HG03045 (cell line): ENCODE results near the gene UGGT2.
"Not testable (repeated sequence)": the region's sequence is repeated elsewhere in the genome, so short reads cannot be mapped to it uniquely, and the experiment has no call there.

Experiments
- ATAC-seq: cut with Tn5 transposase; IDR thresholded peaks from one replicate; pipeline ENCODE4 v1.9.1; 2021; ENCODE audit warnings: mild to moderate bottlenecking, moderate library complexity; ENCODE audit not compliant: unreplicated experiment

Gene UGGT2

DNA sequence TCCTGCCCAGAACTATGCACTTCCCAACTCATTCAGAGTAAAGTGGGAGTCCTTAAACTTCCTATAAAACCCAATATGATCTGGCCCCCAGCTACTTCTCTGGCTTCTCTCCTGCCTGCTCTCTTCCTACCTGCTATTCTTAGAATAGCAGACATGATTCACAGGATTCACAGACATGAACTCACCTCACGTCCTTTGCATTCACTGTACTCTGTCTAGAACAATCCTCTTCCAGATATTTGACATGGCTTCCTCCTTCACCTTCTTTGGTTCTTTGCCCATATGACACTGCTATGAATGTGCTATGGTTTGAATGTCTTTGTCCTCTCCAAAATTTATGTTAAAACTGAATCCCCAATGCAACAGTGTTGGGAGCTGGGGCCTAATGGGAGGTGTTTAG is 154.9 kb downstream of the UGGT2 start:
- ATAC-seq, result no peak

DNA sequence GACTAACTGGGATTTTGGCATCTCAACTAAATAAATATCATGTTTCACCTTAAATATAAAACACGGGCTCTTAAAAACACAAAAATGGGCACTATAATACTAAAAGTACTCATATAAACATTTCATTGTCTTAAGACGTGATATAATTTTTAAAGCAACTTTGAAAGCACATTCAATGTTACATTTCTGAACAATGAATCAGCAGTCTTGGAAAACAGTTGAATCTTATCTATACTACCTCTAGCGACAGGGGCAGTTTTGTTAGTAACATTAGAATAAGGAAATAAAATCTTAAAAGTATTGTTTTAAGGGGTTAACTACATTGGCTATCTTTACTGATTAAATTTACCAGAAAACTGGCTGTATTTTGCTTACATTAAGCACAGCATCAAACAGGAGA is 156.9 kb downstream of the UGGT2 start:
- no peak for ATAC-seq

DNA sequence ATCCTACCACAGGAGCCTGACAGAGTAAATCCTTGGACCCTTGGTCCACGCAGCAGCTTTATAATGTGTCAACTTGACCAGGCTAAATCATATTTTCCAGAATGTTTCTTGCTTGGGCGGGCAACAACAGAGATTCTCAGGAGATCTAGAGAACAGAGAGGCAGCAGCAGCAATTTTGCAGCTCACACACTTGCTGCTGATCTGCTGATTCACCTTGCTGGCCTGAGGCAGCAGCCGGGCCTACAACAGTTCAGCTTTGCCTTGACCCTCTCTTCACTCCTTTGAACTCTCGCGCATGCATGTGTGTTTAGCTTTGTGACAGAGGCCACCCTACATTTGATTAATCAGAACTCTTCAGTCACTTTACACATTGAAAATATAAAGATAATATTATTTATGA is 159.3 kb downstream of the UGGT2 start:
- ATAC-seq, result no peak

DNA sequence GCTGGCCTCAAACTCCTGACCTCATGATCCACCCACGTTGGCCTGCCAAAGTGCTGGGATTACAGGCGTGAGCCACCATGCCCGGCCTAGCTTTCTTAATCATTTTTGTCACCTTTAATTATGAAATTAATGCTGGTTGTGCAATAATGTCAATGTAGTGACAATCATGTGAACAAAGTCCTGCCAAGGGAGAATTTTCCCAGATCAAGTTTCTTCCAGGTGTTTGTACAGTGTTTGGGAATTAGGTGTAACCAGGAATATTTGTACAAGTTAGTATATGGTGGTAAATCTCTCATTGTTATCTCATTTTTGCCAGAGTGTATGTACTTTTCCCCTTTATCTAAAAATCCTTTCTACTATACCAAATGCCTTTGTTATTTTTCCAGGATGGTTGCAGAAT is 171.1 kb downstream of the UGGT2 start:
- ATAC-seq, result no peak

DNA sequence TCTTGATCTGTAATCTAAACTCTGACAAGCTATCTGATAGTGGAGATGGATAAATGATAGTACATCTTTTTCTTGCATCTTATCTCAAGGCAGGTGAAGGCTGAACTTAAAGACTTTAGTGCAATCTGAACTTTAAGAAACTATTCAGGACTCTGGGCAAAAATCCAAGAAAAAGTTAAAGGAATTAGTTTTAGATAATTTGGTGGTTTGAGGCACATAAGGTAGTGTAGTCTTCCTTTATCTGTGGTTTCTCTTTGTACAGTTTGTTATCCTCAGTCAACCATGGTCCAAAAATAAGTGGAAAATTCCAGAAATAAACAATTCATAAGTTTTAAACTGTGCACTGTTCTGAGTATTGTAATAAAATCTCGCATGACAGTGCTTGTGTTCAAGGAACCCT is 172.9 kb downstream of the UGGT2 start:
- ATAC-seq, result no peak

DNA sequence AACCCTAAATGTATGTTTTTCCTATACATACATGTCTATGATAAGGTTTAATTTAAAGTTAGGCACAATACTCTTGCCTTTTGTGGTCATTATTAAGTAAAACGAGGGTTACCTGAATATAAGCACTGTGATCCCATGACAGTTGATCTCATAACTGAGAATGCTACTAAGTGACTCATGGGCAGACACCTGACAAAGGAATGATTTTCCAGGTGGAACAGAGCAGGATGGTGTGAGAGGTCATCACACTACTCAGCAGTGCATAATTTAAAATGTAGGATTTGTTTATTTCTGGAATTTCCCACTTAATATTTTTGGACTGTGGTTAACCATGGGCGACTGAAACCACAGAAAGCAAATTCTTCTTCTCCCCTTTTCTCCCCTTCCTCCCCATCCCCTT is 178.9 kb downstream of the UGGT2 start:
- no peak for ATAC-seq

DNA sequence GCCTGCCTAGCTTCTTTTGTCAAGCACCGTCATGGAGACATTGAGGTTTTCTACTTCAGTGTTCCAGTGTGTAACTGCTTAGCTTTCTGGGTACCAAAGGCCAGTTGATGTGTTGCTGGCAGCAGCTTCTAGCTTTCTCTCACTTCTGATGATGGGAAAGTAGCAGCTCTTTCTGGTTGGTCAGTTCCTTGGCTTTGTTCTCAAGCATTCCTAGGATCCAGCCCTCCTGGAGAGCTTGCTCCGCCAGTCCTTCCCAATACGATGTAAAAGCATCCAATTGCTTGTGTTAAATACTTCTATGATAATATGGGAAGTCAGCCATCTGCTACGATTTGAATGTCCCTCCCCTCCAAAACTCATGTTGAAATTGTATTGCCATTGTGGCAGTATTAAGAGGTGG is 182.8 kb downstream of the UGGT2 start:
- no peak for ATAC-seq

DNA sequence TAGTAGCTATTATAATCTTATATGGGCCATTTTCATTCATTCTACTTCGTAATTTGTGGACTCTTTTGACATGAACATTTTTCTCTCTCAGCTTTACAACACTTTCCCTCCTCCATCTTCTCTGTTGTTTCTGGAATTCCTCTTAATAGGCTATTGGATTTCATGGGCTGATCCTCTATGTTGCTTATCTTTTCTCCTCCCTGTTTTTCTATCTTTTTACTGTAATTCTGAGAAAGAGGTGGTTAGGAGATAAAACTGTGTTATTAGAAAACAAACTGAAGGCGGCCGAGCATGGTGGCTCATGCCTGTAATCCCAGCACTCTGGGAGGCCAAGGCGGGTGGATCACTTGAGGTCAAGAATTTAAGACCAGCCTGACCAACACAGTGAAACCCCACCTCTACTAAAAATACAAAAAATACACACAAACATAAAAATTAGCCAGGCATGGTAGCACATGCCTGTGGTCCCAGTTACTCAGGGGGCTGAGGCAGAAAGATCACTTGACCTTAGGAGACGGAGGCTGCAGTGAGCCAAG is 188.1 kb downstream of the UGGT2 start:
- no peak for ATAC-seq

DNA sequence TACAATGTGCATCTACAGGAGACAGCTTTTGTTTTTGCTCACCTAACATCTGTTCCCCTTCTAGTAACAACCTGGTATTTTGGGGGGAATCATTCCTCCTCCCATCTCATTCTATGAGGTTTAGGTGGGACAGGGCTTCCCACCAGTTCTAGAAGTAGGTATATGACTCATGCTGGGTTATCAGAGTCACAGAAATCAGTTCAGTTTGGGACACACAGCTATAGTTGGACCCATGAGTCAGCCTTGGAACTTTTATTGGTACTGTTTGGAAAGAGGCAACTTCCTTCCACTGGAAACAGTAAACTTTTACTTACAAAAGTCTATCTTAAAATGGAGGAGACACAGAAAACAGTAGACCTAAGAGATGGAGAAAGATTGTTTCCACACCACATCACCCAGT is 190.8 kb downstream of the UGGT2 start:
- no peak for ATAC-seq

DNA sequence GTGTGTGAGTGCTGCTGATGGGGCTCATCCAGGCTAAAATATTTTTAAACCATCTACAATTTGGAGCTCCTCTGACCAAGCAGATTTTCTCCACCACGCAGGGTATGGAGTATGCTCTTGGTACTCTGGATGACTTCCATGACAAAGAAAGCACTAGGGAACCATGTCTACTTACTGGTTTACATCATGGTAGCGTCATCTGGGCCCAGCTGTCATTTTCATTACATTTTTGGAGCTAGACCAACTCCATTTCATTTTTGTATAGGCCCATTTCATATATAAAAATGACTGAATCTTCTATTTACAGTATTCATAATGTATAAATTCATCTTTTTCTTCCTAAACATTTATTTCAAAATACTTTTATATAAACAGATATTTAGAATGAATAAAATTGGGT is 191.9 kb downstream of the UGGT2 start:
- ATAC-seq, result no peak

DNA sequence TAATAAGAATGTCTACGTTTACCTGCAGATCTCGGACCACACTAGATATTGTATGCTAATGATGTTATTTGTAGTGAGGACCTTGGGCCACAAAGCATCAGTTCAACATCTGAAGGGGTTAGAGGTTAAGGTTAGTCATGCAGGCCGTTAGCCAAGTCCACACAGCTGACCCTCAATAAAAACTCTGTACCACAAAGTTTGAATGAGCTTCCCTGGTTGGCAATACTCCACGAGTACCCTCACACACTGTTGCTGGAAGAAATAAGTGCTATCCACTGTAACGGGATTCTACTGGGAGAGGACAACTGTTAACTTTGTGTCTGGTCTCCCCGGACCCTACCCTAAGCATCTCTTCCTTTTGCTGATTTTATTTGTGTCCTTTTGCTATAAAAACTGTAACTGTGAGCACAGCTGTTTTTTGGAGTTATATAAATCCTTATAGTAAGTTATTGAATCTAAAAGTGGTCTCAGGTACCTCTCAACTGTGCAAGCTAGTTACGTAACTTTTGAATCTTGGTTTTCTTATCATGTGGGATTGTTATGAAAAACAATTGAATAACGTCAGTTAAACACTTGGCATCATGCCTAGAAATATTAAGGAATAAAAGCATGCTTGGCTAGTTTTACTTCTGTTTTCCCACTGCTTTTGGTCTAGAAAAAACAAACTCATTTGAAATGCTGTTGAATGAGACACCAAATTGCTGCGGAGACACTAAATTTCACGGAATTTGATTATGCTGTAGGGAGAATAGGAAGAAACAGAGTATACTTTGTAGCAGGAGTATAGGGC is 194.7 kb downstream of the UGGT2 start:
- ATAC-seq, result no peak

DNA sequence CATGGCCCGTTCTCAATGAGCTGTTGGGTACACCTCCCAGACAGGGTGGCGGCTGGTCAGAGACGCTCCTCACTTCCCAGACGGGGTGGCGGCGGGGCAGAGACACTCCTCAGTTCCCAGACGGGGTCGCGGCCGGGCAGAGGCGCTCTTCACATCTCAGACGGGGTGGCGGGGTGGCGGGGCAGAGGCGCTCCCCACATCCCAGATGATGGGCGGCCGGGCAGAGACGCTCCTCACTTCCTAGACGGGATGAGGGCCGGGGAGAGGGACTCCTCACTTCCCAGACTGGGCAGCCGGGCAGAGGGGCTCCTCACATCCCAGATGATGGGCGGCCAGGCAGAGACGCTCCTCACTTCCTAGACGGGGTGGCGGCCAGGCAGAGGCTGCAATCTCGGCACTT is 207.5 kb downstream of the UGGT2 start:
- not testable (repeated sequence) for ATAC-seq

DNA sequence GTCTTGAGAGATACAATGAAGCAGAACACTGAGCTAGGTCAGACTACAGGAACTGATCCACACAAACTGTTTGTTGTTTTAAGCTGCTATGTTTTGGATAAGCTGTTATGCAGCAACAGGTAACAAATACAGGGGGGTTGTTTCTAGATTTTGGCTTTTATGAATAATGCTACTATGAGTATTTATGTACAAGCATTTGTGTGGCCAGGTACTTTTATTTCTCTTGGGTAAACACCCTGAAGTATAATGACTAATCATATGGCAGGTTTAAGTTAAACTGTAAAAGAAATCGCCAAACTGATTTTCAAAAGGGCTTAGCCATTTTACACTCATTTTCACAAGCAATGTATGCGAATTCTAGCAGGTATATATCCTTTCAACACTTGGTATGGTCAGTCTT is 210.3 kb downstream of the UGGT2 start:
- no peak for ATAC-seq

DNA sequence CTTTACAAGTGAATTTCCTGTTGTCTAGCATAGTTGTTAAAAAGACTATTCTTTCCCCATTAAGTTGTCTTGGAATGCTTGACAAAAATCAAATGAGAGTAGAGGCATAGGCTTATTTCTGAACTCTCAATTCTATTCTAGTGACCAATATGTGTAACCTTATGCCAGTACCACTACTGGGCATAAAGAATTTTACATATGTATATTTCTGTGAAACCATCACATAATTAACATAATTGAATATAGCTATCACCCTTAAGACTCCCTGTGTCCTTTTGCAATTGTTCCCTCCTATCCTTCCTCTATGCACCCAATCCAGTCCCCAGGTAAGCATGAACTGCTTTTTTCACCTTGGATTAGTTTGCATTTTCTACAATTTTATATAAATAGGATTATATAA is 211.3 kb downstream of the UGGT2 start:
- ATAC-seq, result no peak

DNA sequence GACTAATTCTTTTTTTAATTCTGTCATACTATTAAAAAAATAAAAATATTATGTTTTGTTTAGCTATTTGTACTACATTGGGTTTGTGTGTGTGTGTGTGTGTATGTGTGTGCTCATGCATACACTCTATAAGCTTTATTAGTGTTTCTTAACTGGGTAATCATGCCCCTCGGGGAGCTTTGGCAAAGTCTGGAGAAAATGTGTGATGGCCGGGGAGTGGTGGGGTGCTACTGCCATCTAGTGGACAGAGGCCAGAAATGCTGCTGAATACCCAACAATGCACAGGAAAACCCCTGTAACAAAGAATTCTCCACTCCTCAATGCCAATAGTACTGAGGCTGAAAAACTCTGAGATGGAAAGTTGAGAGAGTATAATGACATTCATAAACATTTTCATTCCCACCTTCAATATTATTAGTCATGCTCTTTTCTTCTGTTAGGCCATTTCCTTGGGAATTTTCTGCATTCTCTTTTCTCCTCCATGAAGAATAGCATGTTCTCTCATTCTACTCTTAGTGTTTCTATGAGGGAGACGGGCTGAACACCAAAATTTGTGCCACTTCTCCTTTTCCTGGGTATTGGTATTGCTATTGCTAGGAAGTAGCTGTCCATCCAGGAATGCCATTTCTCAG is 219.0 kb downstream of the UGGT2 start:
- peak; percentile 69 for ATAC-seq

DNA sequence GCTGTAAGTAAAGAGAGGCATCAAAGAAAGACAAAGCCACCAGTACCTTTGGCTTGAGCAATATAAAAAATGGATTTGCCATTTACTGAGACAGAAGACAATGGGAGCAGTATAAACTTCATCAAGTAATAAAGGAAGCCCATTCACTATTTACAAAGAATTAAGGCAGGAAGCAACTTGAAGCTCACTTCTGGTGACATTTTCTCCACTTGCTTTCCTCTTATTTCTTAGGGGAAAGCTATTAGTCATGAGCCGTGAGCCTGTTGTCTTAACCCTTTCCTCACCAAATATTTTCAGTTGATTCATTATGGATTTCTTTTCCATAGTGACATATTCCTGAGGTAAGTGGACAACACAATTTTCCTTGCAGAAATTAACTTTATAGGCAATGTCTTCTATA is 219.5 kb downstream of the UGGT2 start:
- no peak for ATAC-seq

DNA sequence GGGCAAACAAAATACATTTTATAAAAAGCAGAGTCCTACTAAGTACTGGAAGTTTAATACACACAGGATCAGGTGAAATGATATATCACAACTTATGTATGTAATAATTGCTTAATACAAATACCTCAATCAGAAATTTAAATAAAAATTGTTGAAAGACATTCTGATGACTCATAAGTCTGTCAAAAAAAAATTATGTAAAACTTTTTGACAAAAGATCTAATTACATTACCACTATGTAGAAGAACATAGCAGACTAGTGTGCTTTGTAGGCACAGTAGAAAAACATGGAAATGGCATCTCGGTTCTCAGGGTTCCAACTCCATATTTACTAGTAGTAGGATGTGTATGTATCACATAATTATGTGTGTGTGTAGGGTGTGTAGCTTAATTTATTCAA is 220.1 kb downstream of the UGGT2 start:
- ATAC-seq, result no peak

DNA sequence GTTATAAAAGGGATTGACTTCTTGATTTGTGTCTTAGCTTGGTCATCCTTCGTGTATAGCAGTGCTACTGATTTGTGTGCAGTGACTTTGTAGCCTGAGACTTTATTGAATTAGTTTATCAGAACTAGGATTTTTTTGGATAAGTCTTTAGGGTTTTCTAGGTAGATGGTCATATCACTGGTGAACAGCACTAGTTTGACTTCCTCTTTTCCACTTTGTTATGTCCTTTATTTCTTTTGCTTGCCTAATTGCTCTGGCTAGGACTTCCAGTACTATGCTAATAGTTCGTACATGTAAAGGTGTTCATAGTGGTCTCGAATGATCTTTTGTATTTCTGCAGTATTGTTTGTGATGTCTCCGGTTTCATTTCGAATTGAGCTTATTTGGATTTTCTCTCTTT is 230.9 kb downstream of the UGGT2 start:
- ATAC-seq, result no peak

DNA sequence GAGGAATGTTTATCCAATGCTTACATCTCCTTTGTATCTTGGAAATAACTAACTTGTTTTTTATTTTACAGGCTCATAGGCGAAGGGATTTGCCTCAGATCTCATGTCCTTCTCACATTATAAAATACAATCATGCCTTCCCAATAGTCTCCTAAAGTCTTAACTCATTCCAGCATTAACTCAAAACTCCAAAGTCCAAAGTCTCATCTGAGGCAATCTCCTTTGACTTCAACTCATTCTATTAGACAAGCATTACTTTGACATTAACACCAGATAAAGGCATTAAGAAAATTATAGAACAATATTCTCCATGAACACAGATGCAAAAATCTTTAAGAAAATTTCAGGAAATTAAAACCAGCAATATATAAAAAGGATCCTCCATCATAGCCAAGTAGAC is 238.7 kb downstream of the UGGT2 start:
- ATAC-seq, result no peak

DNA sequence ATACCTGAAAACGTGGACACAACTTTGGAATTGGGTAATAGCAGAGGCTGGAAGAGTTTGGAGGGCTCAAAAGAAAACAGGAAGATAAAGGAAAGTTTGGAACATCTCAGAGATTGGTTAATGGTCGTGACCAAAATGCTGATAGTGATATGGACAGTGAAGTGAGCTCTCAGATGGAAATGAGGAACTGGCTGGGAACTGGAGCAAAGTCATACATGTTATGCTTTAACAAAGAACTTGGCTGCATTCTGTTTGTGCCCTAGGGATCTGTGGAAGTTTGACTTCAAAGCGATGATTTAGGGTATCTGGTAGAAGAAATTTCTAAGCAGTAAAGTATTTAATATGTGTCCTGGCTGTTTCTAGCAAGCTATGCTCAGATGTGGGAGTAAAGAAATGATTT is 240.1 kb downstream of the UGGT2 start:
- ATAC-seq, result no peak

DNA sequence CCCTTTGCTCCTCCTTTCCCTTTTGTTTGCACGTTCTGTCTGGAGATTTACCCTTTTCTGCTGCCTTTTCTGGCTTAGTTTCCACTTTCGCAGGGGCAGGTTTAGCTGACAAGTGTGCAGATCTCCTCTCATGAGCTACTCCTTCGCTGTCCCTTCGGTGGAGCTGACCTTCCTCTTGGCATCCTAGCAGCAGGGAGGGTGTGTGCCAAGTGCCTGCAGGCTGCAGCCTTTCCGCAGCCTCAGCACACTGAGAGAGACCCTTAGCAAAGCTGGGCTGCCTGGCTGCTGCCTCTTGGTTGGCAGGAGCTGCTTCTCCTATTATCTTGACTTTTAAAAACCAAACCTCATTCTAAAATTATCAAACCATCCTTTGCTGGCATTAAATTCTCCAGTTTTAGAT is 243.8 kb downstream of the UGGT2 start:
- no peak for ATAC-seq

DNA sequence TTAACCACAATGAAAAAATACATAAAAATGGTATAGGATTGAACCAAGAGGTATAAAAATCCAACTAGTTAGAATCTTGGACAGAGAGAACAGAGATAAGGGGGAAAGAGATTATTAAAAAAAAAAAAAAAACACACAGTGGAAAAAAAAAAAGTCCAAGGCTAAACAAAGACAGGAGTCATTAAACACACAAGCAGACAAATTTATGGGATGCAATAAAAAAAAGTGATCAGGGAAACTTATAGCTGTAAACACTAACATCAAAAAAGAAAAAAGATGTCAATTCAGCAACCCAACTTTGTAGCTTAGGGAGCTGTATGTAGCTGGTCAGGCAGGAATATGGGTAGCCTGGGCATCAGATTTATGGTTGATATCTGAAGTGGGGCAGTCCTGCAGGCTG is 247.3 kb downstream of the UGGT2 start:
- no peak for ATAC-seq

DNA sequence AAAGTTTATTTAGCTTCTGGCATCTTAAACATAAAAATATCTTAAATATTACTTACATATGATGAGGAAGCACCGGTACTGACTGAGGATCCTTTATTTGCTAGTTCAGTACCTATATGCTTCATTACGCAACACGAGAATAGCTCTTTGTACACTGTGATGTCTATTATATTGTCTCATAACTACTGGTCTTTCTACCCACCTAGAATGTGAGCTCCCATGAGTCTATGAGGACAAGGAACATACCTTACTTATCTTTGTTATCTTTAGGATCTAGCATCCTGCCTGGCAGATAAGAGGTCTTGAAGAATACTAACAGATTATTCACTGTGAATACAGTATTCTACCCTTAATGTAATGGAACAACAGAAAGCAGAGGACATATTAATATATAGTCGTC is 251.4 kb downstream of the UGGT2 start:
- ATAC-seq, result no peak
